Left ventricle myocardium inferior (tissue), 1 donor: Measurements from ENCODE around the gene ZBED3. TPM values are rescaled to one million over a fixed set of nuclear protein-coding genes. Genes with fewer than 3 reads are reported as not detected.

ENCODE experiments used
- DNase-seq: peaks from one replicate; pipeline ENCODE4 v3.0.0-alpha.2; 2020
- H3K27ac ChIP-seq: fragments of 200-600 bp; replicated peaks from 2 replicates; pipeline ENCODE4 v1.8.0; 2021
- H3K27me3 ChIP-seq: fragments of 200-600 bp; 2 replicates; pipeline ENCODE4 v1.8.0; 2021; ENCODE audit warnings: low read depth
- H3K36me3 ChIP-seq: fragments of 200-600 bp; 2 replicates; pipeline ENCODE4 v1.8.0; 2021
- H3K4me1 ChIP-seq: fragments of 200-600 bp; 2 replicates; pipeline ENCODE4 v1.8.0; 2021
- H3K4me3 ChIP-seq: fragments of 200-600 bp; 2 replicates; pipeline ENCODE4 v1.8.0; 2021; ENCODE audit warnings: mild to moderate bottlenecking, moderate library complexity
- H3K9me3 ChIP-seq: fragments of 200-600 bp; replicated peaks from 2 replicates; pipeline ENCODE4 v1.8.0; 2021
- CTCF ChIP-seq: fragments of 200-600 bp; IDR thresholded peaks from 2 replicates; pipeline ENCODE4 v1.8.0; 2021; ENCODE audit warnings: antibody characterized with exemption, mild to moderate bottlenecking, borderline replicate concordance
- intact Hi-C: fragments of 100-400 bp; cut with micrococcal nuclease; formaldehyde crosslinking; loops from one replicate; pipeline ENCODE4 v1.11.0; 2022
- total RNA-seq: library from RNA; stranded (reverse); fragmentation: NEBNext Ultra II Directional; extraction: Animal tissue kit (Norgen Biotek cat#: 25700); gene quantifications from one replicate; pipeline ENCODE4 v1.2.1, GENCODE V29; 2021
- donor health status: DM: no; HTN: yes; CAD: no; lungs with severe emphysema.

Gene ZBED3
- total RNA-seq, 1 donor from 2014 or later: 7.8 TPM

DNA sequence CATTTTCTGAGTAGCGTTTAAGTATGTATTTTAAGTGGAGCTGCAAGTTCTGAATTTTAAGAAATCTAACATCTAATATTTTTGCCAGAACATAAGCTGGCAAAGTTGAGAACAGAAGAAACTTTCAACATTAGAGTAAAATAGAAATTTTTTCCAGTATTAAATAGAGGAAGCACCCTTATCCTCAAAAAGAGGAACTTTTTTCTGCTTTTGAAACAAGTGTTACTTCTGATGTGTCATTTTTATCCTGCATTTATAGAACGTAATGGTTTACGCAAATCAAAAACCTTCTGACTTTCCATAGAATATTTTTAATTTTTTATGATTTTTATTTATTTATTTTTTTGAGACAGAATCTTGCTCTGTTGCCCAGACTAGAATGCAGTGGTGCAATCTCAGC is 21.8 kb downstream of the ZBED3 start:
- TF ChIP-seq CTCF: no peak
- no peak overlapping the region for H3K4me3 ChIP-seq
- no peaks in the 10 kb centered on the region for H3K4me1 ChIP-seq
- peaks cover 80% of the 10 kb centered on the region for H3K36me3 ChIP-seq
- H3K27me3 ChIP-seq: no peaks in the 10 kb centered on the region
- DNase-seq: no peak
- no peak overlapping the region for H3K27ac ChIP-seq
- intact Hi-C loops: no loop called here
- no peaks in the 10 kb centered on the region for H3K9me3 ChIP-seq

GRCh38 chr5:77064040-77064439 is 23.0 kb downstream of the ZBED3 start:
- TF ChIP-seq CTCF: no peak
- H3K27ac ChIP-seq: no peak overlapping the region

GRCh38 chr5:77046416-77047073 is 40.5 kb downstream of the ZBED3 start:
- Histone ChIP-seq H3K27me3 (no peaks in the 10 kb centered on the region), H3K4me3 (no peak overlapping the region), H3K9me3 (no peaks in the 10 kb centered on the region), H3K4me1 (no peaks in the 10 kb centered on the region), H3K27ac (no peak overlapping the region), H3K36me3 (peaks cover 58% of the 10 kb centered on the region)
- no peak for DNase-seq
- no peak for TF ChIP-seq CTCF
- intact Hi-C loops: no loop called here

More at GRCh38 chr5:77064040-77064439, 23.0 kb downstream of the ZBED3 start:
- H3K4me3 ChIP-seq: no peak overlapping the region
- no peak for DNase-seq
- H3K4me1 ChIP-seq: no peaks in the 10 kb centered on the region
- H3K27me3 ChIP-seq: no peaks in the 10 kb centered on the region
- H3K9me3 ChIP-seq: no peaks in the 10 kb centered on the region
- intact Hi-C loops: no loop called here
- peaks cover 87% of the 10 kb centered on the region for H3K36me3 ChIP-seq

DNA sequence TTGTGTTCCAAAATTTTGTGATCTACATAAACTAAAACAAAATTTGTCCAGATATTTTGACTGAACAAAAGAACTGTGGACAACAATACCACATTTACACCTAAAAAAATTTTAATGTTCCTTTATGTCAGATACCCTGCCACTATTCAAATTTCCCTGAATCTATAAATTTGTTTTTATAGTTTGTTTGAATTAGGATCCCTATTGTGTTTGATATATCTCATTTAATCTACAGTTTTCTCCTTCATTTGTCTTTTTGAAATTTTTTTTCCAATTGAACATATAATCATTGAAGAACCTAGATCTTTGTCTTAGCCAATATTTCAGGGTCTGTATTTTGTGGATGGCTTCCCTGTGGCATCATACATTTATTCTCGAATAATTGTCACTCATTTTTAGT is 51.1 kb downstream of the ZBED3 start:
- intact Hi-C loops: no loop called here
- DNase-seq: no peak
- Histone ChIP-seq H3K9me3 (no peaks in the 10 kb centered on the region), H3K4me3 (no peak overlapping the region), H3K27ac (no peak overlapping the region), H3K4me1 (peaks cover 11% of the 10 kb centered on the region), H3K27me3 (no peaks in the 10 kb centered on the region), H3K36me3 (peaks cover 65% of the 10 kb centered on the region)
- no peak for TF ChIP-seq CTCF

DNA sequence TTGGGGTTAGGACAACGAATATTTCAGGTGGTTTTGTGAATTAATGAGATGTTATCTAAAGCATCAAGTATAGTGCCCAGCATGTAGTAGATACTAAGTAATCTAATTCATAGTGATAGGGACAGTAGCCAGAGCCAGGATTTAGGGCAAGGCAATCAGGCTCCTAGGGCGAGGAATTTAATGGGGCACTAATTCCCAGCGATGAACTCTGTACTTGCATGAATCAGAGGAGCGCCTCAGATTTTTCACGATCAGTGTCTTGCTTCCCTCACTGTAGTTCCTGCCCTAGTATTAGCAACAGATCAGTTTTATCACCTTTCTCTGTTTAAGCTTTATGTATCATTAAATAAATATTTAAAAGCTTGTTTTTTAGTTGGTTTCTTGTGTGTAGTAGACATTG is 53.7 kb downstream of the ZBED3 start:
- intact Hi-C loops: no loop called here
- Histone ChIP-seq H3K27me3 (no peaks in the 10 kb centered on the region), H3K4me1 (peaks cover 27% of the 10 kb centered on the region), H3K27ac (no peak overlapping the region), H3K36me3 (peaks cover 40% of the 10 kb centered on the region), H3K9me3 (no peaks in the 10 kb centered on the region), H3K4me3 (no peak overlapping the region)
- TF ChIP-seq CTCF: no peak
- DNase-seq: no peak
